Measurements from ENCODE around the gene RMDN2.

- TF ChIP-seq CTCF (IDR thresholded peaks at IDR 0.05) (no peak), ZBTB21 (CRISPR knock-in tag; IDR thresholded peaks at IDR 0.05; ENCODE audit: borderline replicate concordance) (no peak), NR3C1 (CRISPR knock-in tag; conservative IDR thresholded peaks at IDR 0.05; ENCODE audit: low read depth) (no peak), TEAD1 (CRISPR knock-in tag; IDR thresholded peaks at IDR 0.05) (no peak), PRDM15 (CRISPR knock-in tag; IDR thresholded peaks at IDR 0.05) (no peak), JUN (CRISPR knock-in tag; IDR thresholded peaks at IDR 0.05) (no peak), CBFB (CRISPR knock-in tag; IDR thresholded peaks at IDR 0.05; ENCODE audit: low read depth) (no peak), ATF2 (CRISPR knock-in tag; IDR thresholded peaks at IDR 0.05; ENCODE audit: borderline replicate concordance, low read depth) (no peak), TP53 (CRISPR knock-in tag; IDR thresholded peaks at IDR 0.05) (no peak)
These were observed 38.3 kb upstream of the RMDN2 start for GRCh38 chr2:37886745-37887144.
